Fibroblast of lung (primary cell): ENCODE data around the gene LRRK2. TPM values are rescaled to one million over a fixed set of nuclear protein-coding genes. Genes with fewer than 3 reads are reported as not detected.

Experiments used
- DNase-seq, 2 donors: peaks; one replicate each; pipeline versions ENCODE4 v3.0.0 to v3.0.0-alpha.2; 2010; ENCODE audit warnings: low read depth in 2 of 2
- H2AFZ ChIP-seq: 2 replicates; pipeline ENCODE4 v1.5.1; 2012; ENCODE audit warnings: low read length, control low read depth, inconsistent platforms
- H3K27ac ChIP-seq: 2 replicates; pipeline ENCODE4 v1.5.1; 2011; ENCODE audit warnings: low read length, control low read depth; ENCODE audit not compliant: insufficient read depth
- H3K27me3 ChIP-seq: 2 replicates; pipeline ENCODE4 v1.5.1; 2011; ENCODE audit warnings: mild to moderate bottlenecking, low read length; ENCODE audit not compliant: control insufficient read depth, insufficient read depth
- H3K36me3 ChIP-seq: 2 replicates; pipeline ENCODE4 v1.5.1; 2011; ENCODE audit warnings: low read length; ENCODE audit not compliant: control insufficient read depth, insufficient read depth
- H3K4me1 ChIP-seq: 2 replicates; pipeline ENCODE4 v1.5.1; 2011; ENCODE audit warnings: low read length; ENCODE audit not compliant: control insufficient read depth, insufficient read depth; ENCODE audit errors: extremely low read depth
- H3K4me2 ChIP-seq: 2 replicates; pipeline ENCODE4 v1.5.1; 2011; ENCODE audit warnings: low read length, control low read depth; ENCODE audit not compliant: insufficient read depth; ENCODE audit errors: extremely low read depth
- H3K4me3 ChIP-seq, 4 experiments: fragments of 200-600 bp in 1 of 4; sonication (generic) in 1 of 4; replicated peaks in 1 of 4; 2 replicates each; pipeline ENCODE4 v1.5.1; 2011 to 2016; ENCODE audit warnings: low read length in 4 of 4, low read depth in 3 of 4, mild to moderate bottlenecking in 3 of 4, control low read depth in 2 of 4, inconsistent platforms in 1 of 4, mixed read lengths in 1 of 4; ENCODE audit not compliant: insufficient read depth in 1 of 4; ENCODE audit errors: control extremely low read depth in 1 of 4
- H3K79me2 ChIP-seq: 2 replicates; pipeline ENCODE4 v1.5.1; 2012; ENCODE audit warnings: mild to moderate bottlenecking, low read length, inconsistent platforms; ENCODE audit not compliant: control insufficient read depth, insufficient read depth
- H3K9ac ChIP-seq: 2 replicates; pipeline ENCODE4 v1.5.1; 2011; ENCODE audit warnings: mild to moderate bottlenecking, low read length, control low read depth; ENCODE audit not compliant: insufficient read depth
- H3K9me3 ChIP-seq: 2 replicates; pipeline ENCODE4 v1.5.1; 2012; ENCODE audit warnings: low read depth, low read length; ENCODE audit not compliant: control insufficient read depth, insufficient read depth
- H4K20me1 ChIP-seq: 2 replicates; pipeline ENCODE4 v1.5.1; 2011; ENCODE audit warnings: low read length; ENCODE audit not compliant: control insufficient read depth, insufficient read depth; ENCODE audit errors: extremely low read depth
- EZH2 ChIP-seq: IDR thresholded peaks from 2 replicates; pipeline ENCODE4 v1.5.1; 2012; ENCODE audit warnings: low read length, control low read depth, mild to moderate bottlenecking; ENCODE audit errors: missing control alignments
- polyA plus RNA-seq, 2 donors: library from polyadenylated mRNA; depleted of rRNA in 1 of 2; stranded (reverse) in 1 of 2; unstranded in 1 of 2; fragments of >200 nt; gene quantifications; 2 replicates each; pipeline ENCODE4 v1.2.1, GENCODE V29; 2011 to 2012; ENCODE audit warnings: missing spikeins in 1 of 2
- total RNA-seq: library from RNA; depleted of rRNA; stranded (reverse); fragments of >200 nt; gene quantifications from 2 replicates; pipeline ENCODE4 v1.2.1, GENCODE V29; 2014
- TF ChIP-seq, protein P1 (sequence below), 2 donors: IDR thresholded peaks in 1 of 2; conservative IDR thresholded peaks in 1 of 2; 1 replicate in 1 of 2; 2 replicates in 1 of 2; pipeline ENCODE4 v1.5.1; 2011 to 2012; ENCODE audit warnings: low read length in 2 of 2, control low read depth in 1 of 2, inconsistent platforms in 1 of 2, low read depth in 1 of 2, mild to moderate bottlenecking in 1 of 2

LRRK2 gene
- total and polyA plus RNA-seq, 2 donors (not counting 1 experiment from before 2014, with no cell fraction given), result 2.2 to 14.0 TPM

DNA sequence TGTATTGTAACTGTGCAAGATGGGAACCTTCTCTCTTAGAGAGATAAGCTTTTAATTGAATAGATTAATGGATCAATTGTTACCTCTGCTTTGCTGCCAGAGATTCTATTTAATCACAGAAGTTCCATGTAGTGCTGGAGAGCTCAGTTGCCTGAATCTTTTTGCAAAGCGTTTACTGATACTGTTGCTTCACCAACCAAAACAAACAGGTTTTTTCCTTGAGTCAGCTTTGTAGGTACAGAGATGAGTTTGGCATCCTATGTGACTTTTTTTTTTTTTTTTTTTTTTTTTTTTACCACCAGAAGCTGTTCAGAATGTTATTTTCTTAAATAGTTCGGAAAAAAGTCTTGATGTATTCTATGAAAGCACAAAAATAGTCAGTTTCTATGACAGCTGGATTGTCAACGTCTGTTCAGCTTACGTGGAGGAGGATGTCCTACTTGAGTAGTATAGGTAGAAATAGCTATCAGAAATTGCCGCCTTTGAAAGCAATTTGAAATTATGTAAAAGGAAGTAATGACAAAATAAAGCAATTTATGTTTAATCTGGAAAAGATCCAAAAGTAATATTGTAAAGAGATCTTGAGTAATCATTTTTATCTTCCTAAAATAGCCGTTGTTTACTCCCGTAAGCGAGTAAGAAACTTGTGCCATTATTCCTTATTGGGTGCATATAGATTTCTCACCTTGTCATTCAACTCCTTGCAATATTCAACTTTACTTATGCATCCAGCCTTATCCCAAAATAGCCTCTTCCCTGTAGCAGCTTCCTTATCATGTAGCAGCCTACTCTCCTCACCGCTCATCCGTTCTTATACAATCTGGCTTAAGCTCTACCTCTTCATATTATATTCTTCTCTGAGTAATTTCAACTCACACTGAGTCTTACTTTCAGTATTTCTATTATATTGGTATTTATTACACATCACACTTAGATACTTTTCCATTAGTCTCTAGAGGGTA, 5.2 kb downstream of the LRRK2 start:
- Histone ChIP-seq H3K9ac (no peak overlapping the region), H2AFZ (no peak overlapping the region), H3K36me3 (no peaks in the 10 kb centered on the region), H3K9me3 (no peaks in the 10 kb centered on the region), H4K20me1 (no peaks in the 10 kb centered on the region), H3K4me3 (no peak overlapping the region), H3K79me2 (no peaks in the 10 kb centered on the region), H3K27ac (no peak overlapping the region), H3K27me3 (no peaks in the 10 kb centered on the region), H3K4me2 (no peak overlapping the region), H3K4me1 (peaks cover 2% of the 10 kb centered on the region)
- DNase-seq, result no peak
- no peak for TF ChIP-seq EZH2
- TF ChIP-seq, protein P1, sequence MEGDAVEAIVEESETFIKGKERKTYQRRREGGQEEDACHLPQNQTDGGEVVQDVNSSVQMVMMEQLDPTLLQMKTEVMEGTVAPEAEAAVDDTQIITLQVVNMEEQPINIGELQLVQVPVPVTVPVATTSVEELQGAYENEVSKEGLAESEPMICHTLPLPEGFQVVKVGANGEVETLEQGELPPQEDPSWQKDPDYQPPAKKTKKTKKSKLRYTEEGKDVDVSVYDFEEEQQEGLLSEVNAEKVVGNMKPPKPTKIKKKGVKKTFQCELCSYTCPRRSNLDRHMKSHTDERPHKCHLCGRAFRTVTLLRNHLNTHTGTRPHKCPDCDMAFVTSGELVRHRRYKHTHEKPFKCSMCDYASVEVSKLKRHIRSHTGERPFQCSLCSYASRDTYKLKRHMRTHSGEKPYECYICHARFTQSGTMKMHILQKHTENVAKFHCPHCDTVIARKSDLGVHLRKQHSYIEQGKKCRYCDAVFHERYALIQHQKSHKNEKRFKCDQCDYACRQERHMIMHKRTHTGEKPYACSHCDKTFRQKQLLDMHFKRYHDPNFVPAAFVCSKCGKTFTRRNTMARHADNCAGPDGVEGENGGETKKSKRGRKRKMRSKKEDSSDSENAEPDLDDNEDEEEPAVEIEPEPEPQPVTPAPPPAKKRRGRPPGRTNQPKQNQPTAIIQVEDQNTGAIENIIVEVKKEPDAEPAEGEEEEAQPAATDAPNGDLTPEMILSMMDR (conservative IDR thresholded peaks at IDR 0.05 in 1 of 2, IDR thresholded peaks at IDR 0.05 in 1 of 2; ENCODE audit: low read depth in 1 of 2, low read length in 2 of 2), result no peak

DNA sequence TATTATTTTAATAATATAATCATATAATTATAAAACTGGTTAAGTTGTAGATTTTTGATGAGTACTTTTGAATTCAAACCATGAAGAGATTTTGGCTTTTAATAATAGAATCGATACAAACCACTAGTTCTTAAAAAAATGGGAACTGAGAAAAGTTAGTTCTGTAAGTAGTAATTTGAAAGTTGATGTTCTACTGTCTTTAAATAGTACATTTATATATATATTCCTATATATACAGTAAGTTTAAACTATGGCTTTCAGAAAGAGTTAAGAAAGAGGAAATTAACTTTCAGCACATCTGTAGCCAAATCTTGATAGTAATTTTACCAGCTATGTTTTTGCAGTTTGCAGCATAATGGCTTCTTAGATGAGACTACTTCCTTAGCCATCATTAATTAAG, 7.8 kb downstream of the LRRK2 start:
- H3K4me1 ChIP-seq, result no peaks in the 10 kb centered on the region
- H3K36me3 ChIP-seq, result no peaks in the 10 kb centered on the region
- no peak overlapping the region for H2AFZ ChIP-seq
- TF ChIP-seq, protein P1 (conservative IDR thresholded peaks at IDR 0.05 in 1 of 2, IDR thresholded peaks at IDR 0.05 in 1 of 2; ENCODE audit: low read depth in 1 of 2, low read length in 2 of 2), result no peak
- no peak for TF ChIP-seq EZH2
- no peak overlapping the region for H3K9ac ChIP-seq
- H3K79me2 ChIP-seq, result no peaks in the 10 kb centered on the region
- no peaks in the 10 kb centered on the region for H3K27me3 ChIP-seq
- H3K27ac ChIP-seq, result no peak overlapping the region
- no peaks in the 10 kb centered on the region for H3K9me3 ChIP-seq
- H3K4me2 ChIP-seq, result no peak overlapping the region
- no peak for DNase-seq
- no peak overlapping the region for H3K4me3 ChIP-seq
- no peaks in the 10 kb centered on the region for H4K20me1 ChIP-seq

DNA sequence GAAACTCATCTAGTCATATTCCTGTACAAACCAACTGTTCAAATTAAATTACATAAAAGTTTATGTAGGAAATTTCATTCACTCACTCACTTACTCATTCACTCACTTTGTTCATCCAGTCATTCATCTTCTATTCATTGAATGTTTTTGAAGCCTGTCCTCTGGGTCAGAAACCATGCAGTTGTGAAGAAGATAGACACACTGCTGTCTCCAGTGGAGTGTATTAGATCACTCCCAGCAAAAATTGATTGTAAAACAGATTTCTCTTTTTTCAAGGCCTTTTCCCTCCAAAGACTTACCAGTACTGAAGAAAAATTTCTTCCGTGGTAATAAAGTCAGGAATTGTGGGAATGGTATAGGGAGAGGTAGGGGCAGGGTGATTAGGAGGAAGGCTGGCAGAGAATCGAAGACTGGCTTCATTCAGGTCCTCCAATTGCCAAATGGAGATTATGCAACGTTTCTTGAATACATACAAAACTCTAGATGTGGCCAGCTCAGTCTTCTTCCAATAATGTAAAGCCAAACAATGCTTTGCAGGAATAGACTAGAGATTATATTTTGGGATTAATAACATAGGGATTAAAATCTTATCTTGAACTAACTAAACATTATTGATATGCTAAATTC, 9.1 kb downstream of the LRRK2 start:
- Histone ChIP-seq H3K9me3 (no peaks in the 10 kb centered on the region), H3K4me3 (no peak overlapping the region), H3K4me2 (no peak overlapping the region), H3K36me3 (no peaks in the 10 kb centered on the region), H3K27me3 (no peaks in the 10 kb centered on the region), H3K27ac (no peak overlapping the region), H4K20me1 (no peaks in the 10 kb centered on the region), H3K79me2 (no peaks in the 10 kb centered on the region), H3K4me1 (no peaks in the 10 kb centered on the region), H3K9ac (no peak overlapping the region), H2AFZ (no peak overlapping the region)
- DNase-seq, result no peak
- TF ChIP-seq EZH2, result no peak
- TF ChIP-seq, protein P1 (conservative IDR thresholded peaks at IDR 0.05 in 1 of 2, IDR thresholded peaks at IDR 0.05 in 1 of 2; ENCODE audit: low read depth in 1 of 2, low read length in 2 of 2), result no peak
